ENCODE results near the gene ZFY.

- TF ChIP-seq CTCF (IDR thresholded peaks at IDR 0.05) (no peak), POLR2A (IDR thresholded peaks at IDR 0.05) (no peak)
Observed at GRCh38 chrY:2950655-2951054, 15.5 kb downstream of the ZFY start.
